LNCaP clone FGC (cell line): ENCODE data around the gene TMED9.
"Not testable (repeated sequence)": the region's sequence is repeated elsewhere in the genome, so short reads cannot be mapped to it uniquely, and the experiment has no call there.

Experiments used
- DNase-seq: peaks from one replicate; pipeline ENCODE4 v3.0.0-alpha.2; 2011; ENCODE audit warnings: low read depth
- H3K4me3 ChIP-seq: 2 replicates; pipeline ENCODE4 v1.5.1; 2011; ENCODE audit warnings: mild to moderate bottlenecking, low read depth, low read length, control low read depth
- CTCF ChIP-seq: IDR thresholded peaks from 2 replicates; pipeline ENCODE4 v1.5.1; 2012; ENCODE audit warnings: mild to moderate bottlenecking; ENCODE audit not compliant: control insufficient read depth, insufficient read depth; ENCODE audit errors: extremely low read depth

Gene TMED9

GRCh38 chr5:177609076-177610059 is 17.4 kb downstream of the TMED9 start:
- no peak for TF ChIP-seq CTCF
- H3K4me3 ChIP-seq: no peak overlapping the region
- DNase-seq: no peak

GRCh38 chr5:177610131-177610769 is 18.2 kb downstream of the TMED9 start:
- no peak for TF ChIP-seq CTCF
- no peak overlapping the region for H3K4me3 ChIP-seq
- DNase-seq: no peak

- no peak for DNase-seq
- H3K4me3 ChIP-seq: no peak overlapping the region
- TF ChIP-seq CTCF: no peak
Measured at GRCh38 chr5:177610770-177611445, 18.9 kb downstream of the TMED9 start.

DNA sequence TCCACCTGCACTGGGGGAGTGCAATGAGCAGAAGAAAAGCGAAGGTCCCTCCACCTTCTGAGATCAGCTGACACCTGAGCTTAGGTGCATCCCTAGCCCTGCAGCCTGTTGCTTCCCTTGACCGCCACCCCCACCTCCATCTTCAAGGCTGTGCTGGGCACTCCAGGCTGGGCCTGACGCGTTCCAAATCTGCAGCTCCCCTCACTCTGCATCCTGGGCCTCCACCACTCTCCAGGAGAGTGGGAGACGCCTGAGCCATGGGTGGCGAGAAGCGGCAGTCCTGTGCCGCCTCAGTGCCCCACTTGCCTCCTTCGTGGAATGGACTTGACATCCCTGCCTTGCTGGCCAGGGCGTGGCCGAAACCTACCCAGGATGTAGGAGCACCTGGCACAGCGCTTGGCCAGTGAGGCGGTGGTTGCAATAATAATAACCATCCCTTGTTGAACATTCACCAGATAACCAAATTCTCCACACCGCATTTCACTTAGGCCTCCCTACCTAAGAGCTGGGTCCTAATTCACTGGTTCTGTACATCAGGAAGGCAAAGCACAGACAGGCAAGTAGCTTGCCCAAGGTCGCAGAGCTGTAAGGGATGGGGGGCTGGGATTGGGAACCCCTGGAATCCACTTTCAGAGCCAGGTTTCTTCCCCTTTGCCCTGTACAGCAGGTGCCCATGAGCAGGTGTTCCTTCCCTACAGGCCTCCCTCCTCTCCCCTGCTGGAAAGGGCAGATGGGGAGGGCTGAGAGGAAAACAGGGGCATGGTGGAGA is 19.6 kb downstream of the TMED9 start:
- no peak for DNase-seq
- no peak overlapping the region for H3K4me3 ChIP-seq
- no peak for TF ChIP-seq CTCF

DNA sequence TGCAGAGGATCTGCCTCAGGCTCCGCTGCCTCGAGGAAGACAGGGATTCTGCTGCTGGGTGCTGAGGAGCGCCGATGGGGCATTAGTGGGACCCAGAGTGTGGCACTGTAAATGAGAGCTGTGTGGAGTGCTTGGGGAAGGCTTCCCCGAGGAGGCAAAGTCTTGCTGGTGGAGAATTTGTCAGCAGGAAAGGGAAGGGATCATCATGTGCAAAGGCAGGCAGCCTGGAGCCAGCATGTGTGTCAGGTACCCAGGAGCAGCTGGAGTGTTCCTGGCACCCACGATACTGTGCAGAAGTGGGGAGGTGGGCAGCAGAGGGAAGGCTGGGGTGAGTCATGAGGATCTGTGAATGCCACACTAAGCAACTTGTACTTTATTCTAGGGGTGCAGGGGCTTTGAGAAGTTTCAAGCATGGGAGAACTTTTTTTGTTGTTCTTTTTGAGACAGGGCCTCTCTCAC is 20.2 kb downstream of the TMED9 start:
- TF ChIP-seq CTCF: no peak
- no peak for DNase-seq
- H3K4me3 ChIP-seq: no peak overlapping the region

DNA sequence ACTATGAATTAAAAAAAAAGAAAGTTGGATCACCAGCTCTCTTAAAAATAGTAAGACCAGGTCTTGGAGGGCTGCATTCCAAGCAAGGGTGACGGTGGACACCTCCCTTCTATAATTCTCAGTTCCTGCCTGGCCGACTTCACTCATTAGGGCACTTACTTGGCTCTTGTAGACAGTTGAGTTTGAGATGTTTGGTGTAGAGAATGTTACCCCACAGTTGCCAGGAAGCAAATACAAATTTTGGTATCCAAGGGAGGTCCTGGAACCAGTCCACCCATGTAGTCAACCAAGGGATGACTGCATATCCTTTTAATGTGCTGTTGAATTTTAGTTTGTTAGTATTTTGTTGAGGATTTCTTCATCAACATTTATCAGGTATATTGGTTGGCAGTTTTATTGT is 28.6 kb downstream of the TMED9 start:
- no peak for DNase-seq

DNA sequence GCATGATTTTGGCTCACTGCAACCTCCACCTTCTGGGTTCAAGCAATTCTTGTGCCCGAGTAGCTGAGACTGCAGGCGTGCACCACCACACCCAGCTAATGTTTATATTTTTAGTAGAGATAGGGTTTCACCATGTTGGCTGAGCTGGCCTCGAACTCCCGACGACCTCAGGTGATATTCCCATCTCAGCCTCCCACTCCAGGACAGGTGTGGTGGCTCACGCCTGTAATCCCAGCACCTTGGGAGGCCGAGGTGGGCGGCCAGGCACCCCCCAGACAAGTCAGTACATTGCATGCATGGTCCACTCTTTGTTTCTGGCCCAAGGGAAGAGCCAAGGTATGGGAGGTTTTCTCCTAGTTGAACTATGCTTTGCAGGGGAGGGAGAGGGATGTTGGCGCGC is 32.2 kb downstream of the TMED9 start:
- DNase-seq, H3K4me3 ChIP-seq: not testable (repeated sequence)

More for the DNA sequence above, 28.6 kb downstream of the TMED9 start:
- H3K4me3 ChIP-seq: no peak overlapping the region
- no peak for TF ChIP-seq CTCF

DNA sequence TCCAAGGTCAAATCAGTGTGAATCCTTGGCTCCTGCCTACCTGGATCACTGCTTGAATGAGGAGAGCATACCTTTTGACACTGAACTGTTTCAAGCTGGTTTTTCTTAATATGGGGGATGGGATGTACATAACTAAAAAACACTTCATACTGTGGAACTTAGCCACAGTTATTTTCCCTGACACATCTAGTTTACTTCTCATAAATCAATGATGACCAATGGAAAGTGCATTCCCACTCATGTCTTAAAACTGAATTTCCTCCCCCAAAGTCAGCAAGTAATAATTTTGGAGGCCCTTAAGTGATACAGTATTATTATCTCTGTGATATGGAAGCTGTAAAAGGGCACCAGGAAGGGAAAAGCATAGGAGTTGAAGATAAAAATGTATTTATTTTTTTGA is 38.2 kb downstream of the TMED9 start:
- not testable (repeated sequence) for H3K4me3 ChIP-seq, DNase-seq

DNA sequence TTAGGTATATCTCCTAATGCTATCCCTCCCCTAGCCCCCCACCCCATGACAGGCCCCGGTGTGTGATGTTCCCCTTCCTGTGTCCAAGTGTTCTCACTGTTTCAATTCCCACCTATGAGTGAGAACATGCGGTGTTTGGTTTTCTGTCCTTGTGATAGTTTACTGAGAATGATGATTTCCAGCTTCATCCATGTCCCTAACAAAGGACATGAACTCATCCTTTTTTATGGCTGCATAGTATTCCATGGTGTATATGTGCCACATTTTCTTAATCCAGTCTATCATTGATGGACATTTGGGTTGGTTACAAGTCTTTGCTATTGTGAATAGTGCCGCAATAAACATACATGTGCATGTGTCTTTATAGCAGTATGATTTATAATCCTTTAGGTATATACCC is 42.9 kb downstream of the TMED9 start:
- H3K4me3 ChIP-seq, DNase-seq: not testable (repeated sequence)

DNA sequence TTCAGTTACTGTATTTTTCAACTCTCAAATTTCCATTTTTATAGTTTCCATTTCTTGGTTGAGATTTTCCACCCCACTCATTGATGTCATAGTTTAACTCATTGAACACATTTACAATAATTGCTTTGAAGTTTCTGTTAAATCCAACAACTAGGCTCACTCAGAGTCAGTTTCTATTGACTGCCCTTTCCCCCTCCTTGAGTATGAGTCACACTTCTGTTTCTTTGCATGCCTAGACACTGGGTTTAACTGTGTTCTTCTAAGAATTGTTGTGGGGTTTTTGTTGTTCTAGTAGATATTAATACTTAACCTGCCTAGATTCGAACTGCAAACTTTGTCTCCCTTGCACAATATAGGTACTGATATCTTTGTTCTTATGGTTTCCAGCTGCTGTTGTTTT is 53.5 kb downstream of the TMED9 start:
- DNase-seq: not testable (repeated sequence)

More for the DNA sequence above, 53.5 kb downstream of the TMED9 start:
- H3K4me3 ChIP-seq: not testable (repeated sequence)
